AG04450 (cell line): ENCODE results near the gene SFXN5. TPM values are rescaled to one million over a fixed set of nuclear protein-coding genes. Genes with fewer than 3 reads are reported as not detected.

Experiments used
- CTCF ChIA-PET: fragments of 300-600, 350-600 bp; formaldehyde crosslinking; extraction: SDS; loops from one replicate; lab custom pipeline; 2022; ENCODE audit warnings: antibody characterized with exemption, inconsistent platforms; lab: Charles Lee
- POLR2A ChIA-PET: fragments of 350-600 bp; formaldehyde crosslinking; extraction: SDS; loops from one replicate; lab custom pipeline; 2021; ENCODE audit warnings: antibody characterized with exemption, inconsistent platforms; lab: Yijun Ruan, JAX
- DNase-seq: peaks from one replicate; pipeline ENCODE4 v3.0.0-alpha.2; 2011; ENCODE audit warnings: low read depth, low spot score
- H3K27ac ChIP-seq: one replicate; pipeline ENCODE4 v1.5.1; 2012; ENCODE audit warnings: low read depth, low read length, control low read depth
- H3K27me3 ChIP-seq: one replicate; pipeline ENCODE4 v1.6.0; 2012; ENCODE audit warnings: low read length; ENCODE audit not compliant: control insufficient read depth, insufficient read depth
- H3K4me3 ChIP-seq: 2 replicates; pipeline ENCODE4 v1.5.1; 2011; ENCODE audit warnings: mild to moderate bottlenecking, low read depth, low read length, control low read depth
- H3K9me3 ChIP-seq: 2 replicates; pipeline ENCODE4 v1.5.1; 2012; ENCODE audit warnings: low read length; ENCODE audit not compliant: control insufficient read depth, insufficient read depth
- polyA plus RNA-seq: library from polyadenylated mRNA; depleted of rRNA; stranded (reverse); fragments of >200 nt; gene quantifications from 2 replicates; pipeline ENCODE4 v1.2.3, GENCODE V29; 2011
- TF ChIP-seq, protein P1 (sequence below): IDR thresholded peaks from 2 replicates; pipeline ENCODE4 v1.5.1; 2011; ENCODE audit warnings: low read depth, low read length, control low read depth, inconsistent platforms

Gene SFXN5
- polyA plus RNA-seq, 1 experiment: 11.8 TPM

DNA sequence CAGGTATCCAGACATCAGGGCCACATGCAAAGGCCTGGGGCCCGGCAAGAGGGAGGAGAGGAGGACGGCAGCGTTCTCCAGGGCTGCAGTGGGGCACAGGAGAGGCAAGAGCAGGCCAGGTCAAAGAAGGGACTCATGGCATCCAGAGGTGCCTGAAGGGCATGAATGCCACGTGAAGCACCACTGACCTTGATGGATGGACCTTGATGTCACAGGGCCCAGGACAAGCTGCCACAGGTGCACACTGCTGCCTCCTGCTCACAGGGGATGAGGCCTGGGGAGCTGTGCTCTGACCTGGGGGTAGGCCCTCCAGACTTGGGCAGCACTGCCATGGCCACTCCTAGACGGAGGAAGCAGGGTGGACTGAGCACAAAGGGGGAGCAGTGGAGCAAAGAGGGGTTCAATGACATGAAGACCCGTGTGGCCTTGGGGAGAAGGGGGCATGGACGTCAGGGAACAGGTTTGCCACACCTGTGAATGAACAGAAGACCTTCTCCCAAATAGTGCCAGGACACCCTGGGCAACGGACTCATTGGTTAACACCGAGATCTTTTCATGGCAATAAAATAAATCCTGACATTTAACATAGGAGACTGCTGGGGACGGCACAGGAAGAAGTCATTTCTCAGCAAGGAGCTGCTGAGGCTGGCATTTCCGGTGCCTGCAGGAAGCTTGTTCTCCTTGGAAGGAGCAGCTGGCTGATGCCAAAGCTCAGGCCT lies 88.6 kb downstream of the SFXN5 start:
- H3K4me3 ChIP-seq: no peak overlapping the region
- ChIA-PET CTCF (interaction anchor here (1.7 kb wide), 1 partner anchor 9 kb away, joined by 3 read pairs; no protein-coding TSS in a partner anchor), POLR2A (no interaction called here)

GRCh38 chr2:72982219-72982618 lies 89.3 kb downstream of the SFXN5 start:
- Histone ChIP-seq H3K27me3 (no peaks in the 10 kb centered on the region), H3K27ac (no peak overlapping the region), H3K4me3 (no peak overlapping the region), H3K9me3 (no peaks in the 10 kb centered on the region)
- TF ChIP-seq, protein P1, sequence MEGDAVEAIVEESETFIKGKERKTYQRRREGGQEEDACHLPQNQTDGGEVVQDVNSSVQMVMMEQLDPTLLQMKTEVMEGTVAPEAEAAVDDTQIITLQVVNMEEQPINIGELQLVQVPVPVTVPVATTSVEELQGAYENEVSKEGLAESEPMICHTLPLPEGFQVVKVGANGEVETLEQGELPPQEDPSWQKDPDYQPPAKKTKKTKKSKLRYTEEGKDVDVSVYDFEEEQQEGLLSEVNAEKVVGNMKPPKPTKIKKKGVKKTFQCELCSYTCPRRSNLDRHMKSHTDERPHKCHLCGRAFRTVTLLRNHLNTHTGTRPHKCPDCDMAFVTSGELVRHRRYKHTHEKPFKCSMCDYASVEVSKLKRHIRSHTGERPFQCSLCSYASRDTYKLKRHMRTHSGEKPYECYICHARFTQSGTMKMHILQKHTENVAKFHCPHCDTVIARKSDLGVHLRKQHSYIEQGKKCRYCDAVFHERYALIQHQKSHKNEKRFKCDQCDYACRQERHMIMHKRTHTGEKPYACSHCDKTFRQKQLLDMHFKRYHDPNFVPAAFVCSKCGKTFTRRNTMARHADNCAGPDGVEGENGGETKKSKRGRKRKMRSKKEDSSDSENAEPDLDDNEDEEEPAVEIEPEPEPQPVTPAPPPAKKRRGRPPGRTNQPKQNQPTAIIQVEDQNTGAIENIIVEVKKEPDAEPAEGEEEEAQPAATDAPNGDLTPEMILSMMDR: no peak
- ChIA-PET POLR2A (no interaction called here), CTCF (interaction anchor here (1.7 kb wide), 1 partner anchor 9 kb away, joined by 3 read pairs; no protein-coding TSS in a partner anchor)
- no peak for DNase-seq

More for the DNA sequence above, 88.6 kb downstream of the SFXN5 start:
- Histone ChIP-seq H3K27me3 (no peaks in the 10 kb centered on the region), H3K9me3 (no peaks in the 10 kb centered on the region), H3K27ac (no peak overlapping the region)
- TF ChIP-seq, protein P1: no peak
- DNase-seq: no peak

GRCh38 chr2:72981536-72981935 lies 90.0 kb downstream of the SFXN5 start:
- H3K4me3 ChIP-seq: no peak overlapping the region
- ChIA-PET CTCF (interaction anchor here (1.4 to 1.7 kb wide), 3 partner anchors 10 to 88 kb away, joined by 3 to 8 read pairs (median 3); no protein-coding TSS in a partner anchor), POLR2A (no interaction called here)
- no peak for DNase-seq
- no peaks in the 10 kb centered on the region for H3K27me3 ChIP-seq
- no peaks in the 10 kb centered on the region for H3K9me3 ChIP-seq
- no peak overlapping the region for H3K27ac ChIP-seq
- TF ChIP-seq, protein P1: no peak

- peak; percentile 10 for DNase-seq
- Histone ChIP-seq H3K4me3 (no peak overlapping the region), H3K27me3 (no peaks in the 10 kb centered on the region), H3K27ac (no peak overlapping the region), H3K9me3 (no peaks in the 10 kb centered on the region)
- CTCF ChIA-PET: interaction anchor here (1.3 to 1.7 kb wide), 4 partner anchors 11 to 183 kb away, joined by 3 to 8 read pairs (median 4); no protein-coding TSS in a partner anchor
- POLR2A ChIA-PET: no interaction called here
- TF ChIP-seq, protein P1: no peak
Observed at GRCh38 chr2:72980535-72981217, 90.8 kb downstream of the SFXN5 start.
